Kidney (tissue), 14 donors: Measurements from ENCODE around the gene OLA1. TPM values are rescaled to one million over a fixed set of nuclear protein-coding genes. Genes with fewer than 3 reads are reported as not detected.
"Not testable (repeated sequence)": the region's sequence is repeated elsewhere in the genome, so short reads cannot be mapped to it uniquely, and the experiment has no call there.

Experiments used
- DNase-seq, 5 donors: peaks; one replicate each; pipeline ENCODE4 v3.0.0-alpha.2; 2013 to 2020
- FAIRE-seq: peaks from 2 replicates; lab custom pipeline; 2012; peaks lifted over from hg19 to GRCh38; lab: Jason Lieb, UNC
- H3K27ac ChIP-seq, 2 donors: one replicate each; pipeline ENCODE4 v1.7.0; 2013; ENCODE audit warnings: low read depth in 2 of 2, low read length in 2 of 2, inconsistent platforms in 1 of 2
- H3K27me3 ChIP-seq: one replicate; pipeline ENCODE4 v1.7.1; 2013; ENCODE audit warnings: low read length, inconsistent platforms; ENCODE audit not compliant: control insufficient read depth, insufficient read depth
- H3K36me3 ChIP-seq, 3 donors: one replicate each; pipeline versions ENCODE4 v1.7.0 to v1.7.1; 2013; ENCODE audit warnings: low read length in 3 of 3, control low read depth in 1 of 3, inconsistent platforms in 1 of 3; ENCODE audit not compliant: insufficient read depth in 3 of 3, control insufficient read depth in 2 of 3
- H3K4me1 ChIP-seq, 3 donors: one replicate each; pipeline versions ENCODE4 v1.7.0 to v1.7.1; 2013; ENCODE audit warnings: low read length in 3 of 3, inconsistent platforms in 1 of 3, low read depth in 1 of 3; ENCODE audit not compliant: control insufficient read depth in 2 of 3, insufficient read depth in 2 of 3
- H3K4me3 ChIP-seq, 3 donors: one replicate each; pipeline versions ENCODE4 v1.7.0 to v1.8.1; 2013; ENCODE audit warnings: low read length in 3 of 3, control low read depth in 1 of 3, inconsistent platforms in 1 of 3
- H3K9ac ChIP-seq, 3 donors: one replicate each; pipeline versions ENCODE4 v1.7.0 to v1.7.1; 2013; ENCODE audit warnings: low read length in 3 of 3, control low read depth in 1 of 3, inconsistent platforms in 1 of 3
- H3K9me3 ChIP-seq, 3 donors: one replicate each; pipeline versions ENCODE4 v1.7.0 to v1.7.1; 2013; ENCODE audit warnings: low read length in 3 of 3, control low read depth in 1 of 3, inconsistent platforms in 1 of 3; ENCODE audit not compliant: control insufficient read depth in 2 of 3, insufficient read depth in 1 of 3
- CTCF ChIP-seq: IDR thresholded peaks from 3 replicates; pipeline ENCODE4 v1.5.1; 2012; ENCODE audit warnings: mild to moderate bottlenecking, moderate library complexity, borderline replicate concordance; ENCODE audit not compliant: insufficient read depth; ENCODE audit errors: extremely low read depth
- intact Hi-C: fragments of 100-400 bp; cut with DNase I; formaldehyde crosslinking; loops from one replicate; pipeline ENCODE4 v1.11.1; 2022
- polyA plus RNA-seq: library from polyadenylated mRNA; stranded (reverse); fragments of 350-450 nt; fragmentation: Illumina TruSeq; extraction: RNeasy Lipid Tissue Mini Kit (QIAGEN cat#74804); gene quantifications from one replicate; pipeline ENCODE4 v1.2.3, GENCODE V29; 2014; ENCODE audit warnings: low read depth, low replicate concordance; ENCODE audit not compliant: insufficient read depth
- total RNA-seq: library from RNA; stranded (reverse); fragmentation: NEBNext Ultra II Directional; extraction: Animal tissue kit (Norgen Biotek cat#: 25700); gene quantifications from one replicate; pipeline ENCODE4 v1.2.1, GENCODE V29; 2021
- donor health status: control.
- donor health status: control.
- donor health status: control.
- donor health status: control.
- donor health status: control.
- donor health status: DM: yes; HTN: yes; CAD: no.
- donor health status: Normal renal cell carcinoma (clear cell type).

Gene OLA1
- total and polyA plus RNA-seq, 2 donors from 2014 or later = 64.2 to 90.0 TPM

- Histone ChIP-seq H3K4me3 (peak overlapping the region; percentile 43 to 62 (median 46)), H3K9me3 (no peaks in the 10 kb centered on the region), H3K36me3 (peaks cover 0 to 2% (median 0%) of the 10 kb centered on the region in 3 donors), H3K4me1 (peaks cover 0 to 5% (median 0%) of the 10 kb centered on the region in 3 donors), H3K27me3 (no peaks in the 10 kb centered on the region), H3K27ac (peak overlapping the region in 1 of 2 donors; percentile 38), H3K9ac (peak overlapping the region; percentile 14 to 74 (median 32))
- intact Hi-C loops = no loop called here
- TF ChIP-seq CTCF = no peak
- no peak for FAIRE-seq
- no peak for DNase-seq
Measured at GRCh38 chr2:174248998-174249592, 763 bp upstream of the OLA1 start.

GRCh38 chr2:174247474-174248186 is 702 bp downstream of the OLA1 start:
- peaks cover 0 to 2% (median 0%) of the 10 kb centered on the region in 3 donors for H3K36me3 ChIP-seq
- peak overlapping the region; percentile 73 to 74 for H3K27ac ChIP-seq
- peak overlapping the region in 2 of 3 donors; percentile 10 to 64 for H3K9ac ChIP-seq
- no peaks in the 10 kb centered on the region for H3K27me3 ChIP-seq
- H3K4me1 ChIP-seq = peaks cover 0 to 5% (median 0%) of the 10 kb centered on the region in 3 donors
- no peaks in the 10 kb centered on the region for H3K9me3 ChIP-seq
- peak in 1 of 5 donors; percentile 62 for DNase-seq
- FAIRE-seq = no peak
- no peak for TF ChIP-seq CTCF
- intact Hi-C loops = no loop called here
- H3K4me3 ChIP-seq = peak overlapping the region; percentile 62 to 86 (median 64)

GRCh38 chr2:174246944-174247381 is 1.4 kb downstream of the OLA1 start:
- Histone ChIP-seq H3K9ac (no peak overlapping the region), H3K27ac (no peak overlapping the region), H3K9me3 (no peaks in the 10 kb centered on the region), H3K27me3 (no peaks in the 10 kb centered on the region), H3K36me3 (peaks cover 0 to 5% (median 2%) of the 10 kb centered on the region in 3 donors), H3K4me1 (peaks cover 0 to 5% (median 0%) of the 10 kb centered on the region in 3 donors), H3K4me3 (no peak overlapping the region)
- no peak for TF ChIP-seq CTCF
- intact Hi-C loops = no loop called here
- DNase-seq (peak in 1 of 5 donors; percentile 48), FAIRE-seq (no peak)

- DNase-seq, intact Hi-C loops, H3K36me3 ChIP-seq, H3K9ac ChIP-seq, FAIRE-seq, H3K9me3 ChIP-seq, H3K4me1 ChIP-seq, H3K27me3 ChIP-seq, H3K4me3 ChIP-seq, H3K27ac ChIP-seq: not testable (repeated sequence)
Measured at GRCh38 chr2:174245628-174246027, 2.7 kb downstream of the OLA1 start.
